ENCODE data around the gene BMPER. TPM values are rescaled to one million over a fixed set of nuclear protein-coding genes. Genes with fewer than 3 reads are reported as not detected.

BMPER gene
- polyA plus RNA-seq, 1 of the 3 experiments (the other 2 are of a cell fraction): 20.0 TPM

- Histone ChIP-seq H3K9ac (peak overlapping the region; percentile 67), H3K9me3 (no peaks in the 10 kb centered on the region), H3K27ac (ENCODE audit: low read depth in 2 of 2, low read length in 1 of 2) (peak overlapping the region in 1 of 2 experiments; percentile 91; a peak in 2 of 4 replicates), H3K9me2 (no peaks in the 10 kb centered on the region), H3K4me3 (ENCODE audit: low read depth in 2 of 2, low read length in 1 of 2) (peak overlapping the region; percentile 30 to 49), H3K4me1 (ENCODE audit: control insufficient read depth in 1 of 2, insufficient read depth in 2 of 2, low read depth in 1 of 2, low read length in 1 of 2) (peaks cover 19 to 24% of the 10 kb centered on the region in 2 experiments), H3K27me3 (ENCODE audit: insufficient read depth) (no peaks in the 10 kb centered on the region), H4K20me1 (ENCODE audit: insufficient read depth) (no peaks in the 10 kb centered on the region), H3F3A (replicated peaks; ENCODE audit: insufficient read depth) (peaks cover 13% of the 10 kb centered on the region), H3K79me2 (ENCODE audit: insufficient read depth) (no peaks in the 10 kb centered on the region), H3K4me2 (peak overlapping the region; percentile 77), H3K36me3 (replicated peaks in 1 of 2; ENCODE audit: control insufficient read depth in 1 of 2, insufficient read depth in 2 of 2, low read length in 1 of 2) (no peaks in the 10 kb centered on the region), H2AFZ (ENCODE audit: low read depth) (peak overlapping the region; percentile 80)
- ChIA-PET CTCF (interaction anchor here (0.6 to 6.3 kb wide), 110 partner anchors 10 to 1165 kb away, joined by 3 to 97 read pairs (median 5); partner anchors contain the start of gene BMPER), POLR2A (interaction anchor here (1.0 kb wide), 1 partner anchor 17 kb away, joined by 3 read pairs; no protein-coding TSS in a partner anchor)
- 21% methylated on average over 15 of the region's 15 CpGs for WGBS (ENCODE audit: low lambda C conversion rate)
- DNase-seq: peak; percentile 80
- TF ChIP-seq USF1 (IDR thresholded peaks at IDR 0.05; ENCODE audit: borderline replicate concordance, low read depth) (no peak), POLR2AphosphoS5 (IDR thresholded peaks at IDR 0.05; ENCODE audit: low read depth, low read length) (no peak), SIN3A (IDR thresholded peaks at IDR 0.05; ENCODE audit: borderline replicate concordance, low read depth, low read length) (peak; percentile 78; the same call in 1 of the 2 replicates), RXRA (IDR thresholded peaks at IDR 0.05; ENCODE audit: borderline replicate concordance, low read depth) (no peak; the same call in 1 of the 2 replicates), FOXM1 (IDR thresholded peaks at IDR 0.05; ENCODE audit: low read depth) (peak; percentile 87), IRF3 (IDR thresholded peaks at IDR 0.05; ENCODE audit: low read depth, low read length) (no peak), MEF2A (IDR thresholded peaks at IDR 0.05; ENCODE audit: borderline replicate concordance, low read depth) (no peak), FOSL2 (IDR thresholded peaks at IDR 0.05; ENCODE audit: borderline replicate concordance, low read depth) (peak; percentile 8; the same call in 1 of the 2 replicates), RFX5 (IDR thresholded peaks at IDR 0.05; ENCODE audit: low read length) (peak; percentile 45; the same call in 1 of the 2 replicates), SMC3 (IDR thresholded peaks at IDR 0.05; ENCODE audit: low read depth, low read length) (peak; percentile 98), NRF1 (IDR thresholded peaks at IDR 0.05; ENCODE audit: low read depth, low read length) (peak; percentile 24; the same call in 1 of the 2 replicates), NFIC (IDR thresholded peaks at IDR 0.05; ENCODE audit: borderline replicate concordance) (peak; percentile 87; the same call in 1 of the 2 replicates), CHD2 (IDR thresholded peaks at IDR 0.05; ENCODE audit: low read length, partially characterized antibody) (peak; percentile 74), TAF1 (IDR thresholded peaks at IDR 0.05; ENCODE audit: borderline replicate concordance, low read depth, low read length) (peak; percentile 45; the same call in 1 of the 2 replicates), GATA2 (CRISPR knock-in tag; IDR thresholded peaks at IDR 0.05) (no peak), REST (IDR thresholded peaks at IDR 0.05; ENCODE audit: low read depth, low read length) (peak; percentile 61; the same call in 1 of the 2 replicates), FOXJ3 (CRISPR knock-in tag; IDR thresholded peaks at IDR 0.05) (no peak), GABPA (IDR thresholded peaks at IDR 0.05; ENCODE audit: low read depth) (no peak), TEAD4 (IDR thresholded peaks at IDR 0.05; ENCODE audit: borderline replicate concordance, insufficient read depth) (no peak), RAD21 (IDR thresholded peaks at IDR 0.05; ENCODE audit: low read length) (peak; percentile 91), ZBTB33 (IDR thresholded peaks at IDR 0.05; ENCODE audit: borderline replicate concordance, low read depth) (no peak), RCOR1 (IDR thresholded peaks at IDR 0.05; ENCODE audit: low read length) (0 out of 2 replicates have a peak, but pooled peaks have one; percentile 12), CTCF (IDR thresholded peaks at IDR 0.05) (peak; percentile 100)
Observed at GRCh38 chr7:33932832-33933468, 27.6 kb downstream of the BMPER start.
